Uterus (tissue), 4 donors: Measurements from ENCODE around the gene NPHP4. TPM values are rescaled to one million over a fixed set of nuclear protein-coding genes. Genes with fewer than 3 reads are reported as not detected.

Source experiments
- DNase-seq, 2 donors: peaks; one replicate each; pipeline ENCODE4 v3.0.0-alpha.2; 2019 to 2020
- H3K27ac ChIP-seq, 2 donors: fragments of 200-600 bp; sonication (generic); 1 replicate in 1 of 2; 2 replicates in 1 of 2; pipeline ENCODE4 v1.5.1; 2016 to 2018
- H3K27me3 ChIP-seq, 2 donors: fragments of 200-600 bp; sonication (generic); one replicate each; pipeline ENCODE4 v1.5.1; 2018 to 2019; ENCODE audit warnings: control low read depth in 1 of 2
- H3K36me3 ChIP-seq, 2 donors: fragments of 200-600 bp; sonication (generic); one replicate each; pipeline ENCODE4 v1.5.1; 2019; ENCODE audit warnings: control low read depth in 1 of 2
- H3K4me1 ChIP-seq, 2 donors: fragments of 200-600 bp; sonication (generic); one replicate each; pipeline ENCODE4 v1.5.1; 2018 to 2019; ENCODE audit warnings: control low read depth in 1 of 2
- H3K4me3 ChIP-seq, 2 donors: fragments of 200-600 bp; sonication (generic); 1 replicate in 1 of 2; 2 replicates in 1 of 2; pipeline ENCODE4 v1.5.1; 2018 to 2019; ENCODE audit warnings: mild to moderate bottlenecking in 1 of 2
- H3K9me3 ChIP-seq, 2 donors: fragments of 200-600 bp; sonication (generic); one replicate each; pipeline ENCODE4 v1.5.1; 2019; ENCODE audit warnings: control low read depth in 1 of 2
- POLR2A ChIP-seq, 2 donors: fragments of 450-650 bp; IDR thresholded peaks; one replicate each; pipeline ENCODE4 v1.6.1; 2016; ENCODE audit warnings: antibody characterized with exemption in 2 of 2, mild to moderate bottlenecking in 1 of 2, moderate library complexity in 1 of 2
- intact Hi-C: fragments of 100-400 bp; cut with DNase I; formaldehyde crosslinking; loops from one replicate; pipeline ENCODE4 v1.15.1; 2023; ENCODE audit warnings: low total_unique reads
- total RNA-seq, 4 donors: library from RNA; depleted of rRNA in 3 of 4; stranded (reverse); fragments of >200 nt in 3 of 4; gene quantifications; one replicate each; pipeline versions ENCODE4 v1.1.0 to v1.2.4, GENCODE V29; 2014 to 2023
- TF ChIP-seq, protein P1 (sequence below), 4 experiments: fragments of 200-600 bp in 2 of 4; fragments of 450-650 bp in 2 of 4; sonication (generic) in 2 of 4; IDR thresholded peaks; one replicate each; pipeline ENCODE4 v1.5.1; 2016 to 2019; ENCODE audit warnings: antibody characterized with exemption in 4 of 4, mild to moderate bottlenecking in 2 of 4, moderate library complexity in 1 of 4
- donor health status: DM: yes; HTN: yes; CAD: no.

Gene NPHP4
- total RNA-seq, 4 donors from 2014 or later = 1.3 to 16.2 (median 7.0) TPM

DNA sequence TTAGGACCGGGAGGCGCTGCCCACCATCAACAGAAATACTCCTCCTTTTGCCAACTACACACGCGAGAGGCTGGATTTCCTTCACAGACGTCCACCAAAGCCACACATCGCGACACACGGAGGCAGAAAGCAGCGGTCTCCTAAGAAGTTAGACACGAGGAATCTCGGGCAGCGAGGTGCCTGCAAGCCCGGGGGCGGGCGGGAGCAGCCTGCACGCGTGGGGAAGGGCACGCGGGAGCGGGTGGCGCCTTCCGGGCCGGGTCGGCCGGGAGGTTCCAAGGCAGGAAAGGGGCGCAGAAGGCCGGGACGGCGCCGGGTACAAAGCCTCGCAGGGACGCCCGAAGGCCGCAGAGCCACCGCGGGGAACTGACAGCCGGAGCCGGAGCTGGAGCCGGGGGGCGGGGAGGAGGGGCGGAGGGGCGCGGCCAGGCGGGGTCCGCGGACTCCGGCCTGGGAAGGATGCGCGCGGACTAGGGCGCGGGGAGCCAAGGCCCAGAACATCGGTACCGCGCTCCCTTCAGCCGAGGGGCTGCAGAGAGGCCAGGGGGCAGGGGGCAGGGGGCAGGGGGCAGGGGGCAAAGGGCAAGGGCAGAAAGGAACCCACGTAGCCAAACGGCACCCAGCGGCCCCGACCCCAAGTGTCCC lies 722 bp downstream of the NPHP4 start:
- Histone ChIP-seq H3K9me3 (no peaks in the 10 kb centered on the region), H3K4me3 (peak overlapping the region; percentile 77 to 83), H3K4me1 (peaks cover 3 to 6% of the 10 kb centered on the region in 2 donors), H3K36me3 (no peaks in the 10 kb centered on the region), H3K27ac (peak overlapping the region; percentile 55 to 89), H3K27me3 (no peaks in the 10 kb centered on the region)
- no peak for TF ChIP-seq POLR2A (IDR thresholded peaks at IDR 0.05)
- TF ChIP-seq, protein P1, sequence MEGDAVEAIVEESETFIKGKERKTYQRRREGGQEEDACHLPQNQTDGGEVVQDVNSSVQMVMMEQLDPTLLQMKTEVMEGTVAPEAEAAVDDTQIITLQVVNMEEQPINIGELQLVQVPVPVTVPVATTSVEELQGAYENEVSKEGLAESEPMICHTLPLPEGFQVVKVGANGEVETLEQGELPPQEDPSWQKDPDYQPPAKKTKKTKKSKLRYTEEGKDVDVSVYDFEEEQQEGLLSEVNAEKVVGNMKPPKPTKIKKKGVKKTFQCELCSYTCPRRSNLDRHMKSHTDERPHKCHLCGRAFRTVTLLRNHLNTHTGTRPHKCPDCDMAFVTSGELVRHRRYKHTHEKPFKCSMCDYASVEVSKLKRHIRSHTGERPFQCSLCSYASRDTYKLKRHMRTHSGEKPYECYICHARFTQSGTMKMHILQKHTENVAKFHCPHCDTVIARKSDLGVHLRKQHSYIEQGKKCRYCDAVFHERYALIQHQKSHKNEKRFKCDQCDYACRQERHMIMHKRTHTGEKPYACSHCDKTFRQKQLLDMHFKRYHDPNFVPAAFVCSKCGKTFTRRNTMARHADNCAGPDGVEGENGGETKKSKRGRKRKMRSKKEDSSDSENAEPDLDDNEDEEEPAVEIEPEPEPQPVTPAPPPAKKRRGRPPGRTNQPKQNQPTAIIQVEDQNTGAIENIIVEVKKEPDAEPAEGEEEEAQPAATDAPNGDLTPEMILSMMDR (IDR thresholded peaks at IDR 0.05) = no peak
- peak in 1 of 2 donors; percentile 44 for DNase-seq
- intact Hi-C loops = no loop called here

DNA sequence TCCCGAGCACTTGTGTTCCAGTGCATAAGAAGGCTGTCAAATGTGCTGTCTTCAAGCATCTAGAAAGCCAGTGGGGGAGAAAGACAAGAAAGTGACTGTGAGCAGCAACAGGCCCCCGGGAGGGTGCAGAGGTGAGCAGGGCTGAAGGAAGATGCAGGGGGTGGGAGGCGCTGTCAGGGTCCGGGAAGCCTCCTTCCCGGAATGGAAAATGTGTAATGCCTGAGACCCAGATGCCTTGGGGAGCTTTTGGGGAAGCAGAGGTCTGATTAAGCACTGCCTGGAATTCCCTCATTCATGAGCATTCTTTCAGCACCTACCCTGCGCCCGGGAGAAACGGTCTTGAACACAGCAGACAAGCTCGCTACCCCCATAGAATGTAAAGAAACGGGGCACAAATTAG lies 1.3 kb downstream of the NPHP4 start:
- intact Hi-C loops = no loop called here
- Histone ChIP-seq H3K36me3 (no peaks in the 10 kb centered on the region), H3K4me3 (peak overlapping the region; percentile 77 to 83), H3K27me3 (no peaks in the 10 kb centered on the region), H3K9me3 (no peaks in the 10 kb centered on the region), H3K27ac (no peak overlapping the region), H3K4me1 (peaks cover 3 to 6% of the 10 kb centered on the region in 2 donors)
- DNase-seq = no peak
- no peak for TF ChIP-seq POLR2A (IDR thresholded peaks at IDR 0.05)
- TF ChIP-seq, protein P1 (IDR thresholded peaks at IDR 0.05) = no peak

DNA sequence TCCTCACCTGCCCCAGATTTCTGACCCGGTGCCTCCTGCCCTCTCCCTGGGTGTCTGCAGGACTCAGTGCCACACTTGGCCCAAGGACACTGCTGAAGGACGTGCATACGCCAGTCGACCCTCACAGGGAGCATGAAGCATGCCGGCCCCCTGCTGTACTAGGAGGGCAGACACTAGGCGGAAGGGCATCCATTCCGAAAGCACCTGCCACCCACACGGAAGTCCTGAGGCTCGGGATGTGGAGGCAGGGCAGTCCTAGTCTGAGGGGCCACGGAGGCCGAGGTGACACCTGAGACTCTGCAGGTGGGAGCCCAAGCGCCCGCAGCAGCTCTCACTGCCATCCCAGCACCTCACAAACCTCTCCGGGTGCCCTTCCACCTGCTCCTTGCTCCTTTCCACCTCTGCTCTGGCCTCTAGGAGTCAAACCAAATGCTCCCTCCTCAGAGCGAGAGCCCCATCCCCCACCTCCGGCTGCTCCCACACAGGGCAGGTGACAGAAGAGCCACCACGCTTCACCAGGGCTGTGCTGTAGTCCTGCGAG lies 2.4 kb downstream of the NPHP4 start:
- H3K27me3 ChIP-seq = no peaks in the 10 kb centered on the region
- no peak overlapping the region for H3K4me3 ChIP-seq
- intact Hi-C loops = no loop called here
- DNase-seq = no peak
- H3K9me3 ChIP-seq = no peaks in the 10 kb centered on the region
- TF ChIP-seq, protein P1 (IDR thresholded peaks at IDR 0.05) = no peak
- no peak for TF ChIP-seq POLR2A (IDR thresholded peaks at IDR 0.05)
- H3K36me3 ChIP-seq = no peaks in the 10 kb centered on the region
- peaks cover 3 to 6% of the 10 kb centered on the region in 2 donors for H3K4me1 ChIP-seq
- H3K27ac ChIP-seq = no peak overlapping the region

DNA sequence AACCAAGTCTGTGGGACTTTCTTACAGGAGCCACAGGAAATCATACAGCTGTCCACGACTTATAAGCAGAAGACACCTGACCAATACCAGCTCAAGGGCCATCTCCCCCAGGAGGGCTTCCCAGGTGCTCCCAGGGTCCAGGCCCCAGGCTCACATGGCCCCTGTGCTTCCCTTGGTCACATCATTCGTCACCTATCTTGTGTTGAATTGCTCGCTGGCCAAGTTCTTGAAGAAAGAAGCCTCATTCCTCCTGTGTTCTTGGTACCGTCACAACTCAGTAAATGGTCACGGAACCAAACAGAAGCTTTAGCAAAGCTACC lies 3.0 kb downstream of the NPHP4 start:
- no peaks in the 10 kb centered on the region for H3K9me3 ChIP-seq
- peaks cover 3 to 6% of the 10 kb centered on the region in 2 donors for H3K4me1 ChIP-seq
- no peaks in the 10 kb centered on the region for H3K36me3 ChIP-seq
- intact Hi-C loops = no loop called here
- no peak overlapping the region for H3K27ac ChIP-seq
- no peak for DNase-seq
- no peaks in the 10 kb centered on the region for H3K27me3 ChIP-seq
- TF ChIP-seq POLR2A (IDR thresholded peaks at IDR 0.05) = no peak
- TF ChIP-seq, protein P1 (IDR thresholded peaks at IDR 0.05) = no peak
- H3K4me3 ChIP-seq = no peak overlapping the region

DNA sequence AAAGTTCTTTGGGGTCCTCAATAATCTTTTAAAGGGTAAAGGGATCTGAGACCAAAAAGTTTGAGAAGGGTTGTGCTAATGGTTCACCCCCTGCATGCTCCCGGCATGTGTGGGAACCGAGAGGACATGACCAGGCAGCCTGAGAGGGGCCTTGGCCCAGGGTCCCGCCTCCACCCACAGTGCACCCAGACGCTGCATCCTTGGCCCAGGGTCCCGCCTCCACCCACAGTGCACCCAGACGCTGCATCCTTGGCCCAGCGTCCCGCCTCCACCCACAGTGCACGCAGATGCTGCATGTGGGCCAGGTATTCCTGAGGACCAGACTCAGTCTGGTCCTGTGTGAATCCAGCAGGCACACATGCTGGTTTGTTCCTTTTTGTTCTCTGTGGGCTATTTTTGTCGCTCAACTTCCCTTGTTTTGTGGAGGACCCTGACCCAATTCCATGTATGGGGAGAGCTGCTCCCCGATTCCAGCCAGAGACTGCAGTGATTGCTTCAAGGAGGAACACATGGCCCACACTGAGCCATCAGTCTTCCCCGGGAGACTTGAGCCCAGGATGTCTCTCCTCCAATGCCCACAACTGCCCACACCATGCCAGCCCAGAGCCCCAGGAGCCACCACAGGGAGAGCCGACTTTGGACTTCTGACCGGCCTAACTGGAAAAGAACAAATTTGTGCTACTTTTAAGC lies 3.5 kb downstream of the NPHP4 start:
- intact Hi-C loops = no loop called here

More for the DNA sequence above, 3.5 kb downstream of the NPHP4 start:
- no peaks in the 10 kb centered on the region for H3K36me3 ChIP-seq
- no peak overlapping the region for H3K27ac ChIP-seq
- H3K27me3 ChIP-seq = no peaks in the 10 kb centered on the region
- no peak for DNase-seq
- no peaks in the 10 kb centered on the region for H3K9me3 ChIP-seq
- TF ChIP-seq POLR2A (IDR thresholded peaks at IDR 0.05) = no peak
- TF ChIP-seq, protein P1 (IDR thresholded peaks at IDR 0.05) = no peak
- H3K4me1 ChIP-seq = peaks cover 3 to 6% of the 10 kb centered on the region in 2 donors
- H3K4me3 ChIP-seq = no peak overlapping the region
